ENCODE results near the gene STK39. TPM values are rescaled to one million over a fixed set of nuclear protein-coding genes. Genes with fewer than 3 reads are reported as not detected.

The STK39 gene
- total and polyA plus RNA-seq, 9 of the 15 experiments (the other 6 are each of a cell fraction or from before 2014, with no cell fraction given): 0.19 to 0.76 (median 0.51) TPM

DNA sequence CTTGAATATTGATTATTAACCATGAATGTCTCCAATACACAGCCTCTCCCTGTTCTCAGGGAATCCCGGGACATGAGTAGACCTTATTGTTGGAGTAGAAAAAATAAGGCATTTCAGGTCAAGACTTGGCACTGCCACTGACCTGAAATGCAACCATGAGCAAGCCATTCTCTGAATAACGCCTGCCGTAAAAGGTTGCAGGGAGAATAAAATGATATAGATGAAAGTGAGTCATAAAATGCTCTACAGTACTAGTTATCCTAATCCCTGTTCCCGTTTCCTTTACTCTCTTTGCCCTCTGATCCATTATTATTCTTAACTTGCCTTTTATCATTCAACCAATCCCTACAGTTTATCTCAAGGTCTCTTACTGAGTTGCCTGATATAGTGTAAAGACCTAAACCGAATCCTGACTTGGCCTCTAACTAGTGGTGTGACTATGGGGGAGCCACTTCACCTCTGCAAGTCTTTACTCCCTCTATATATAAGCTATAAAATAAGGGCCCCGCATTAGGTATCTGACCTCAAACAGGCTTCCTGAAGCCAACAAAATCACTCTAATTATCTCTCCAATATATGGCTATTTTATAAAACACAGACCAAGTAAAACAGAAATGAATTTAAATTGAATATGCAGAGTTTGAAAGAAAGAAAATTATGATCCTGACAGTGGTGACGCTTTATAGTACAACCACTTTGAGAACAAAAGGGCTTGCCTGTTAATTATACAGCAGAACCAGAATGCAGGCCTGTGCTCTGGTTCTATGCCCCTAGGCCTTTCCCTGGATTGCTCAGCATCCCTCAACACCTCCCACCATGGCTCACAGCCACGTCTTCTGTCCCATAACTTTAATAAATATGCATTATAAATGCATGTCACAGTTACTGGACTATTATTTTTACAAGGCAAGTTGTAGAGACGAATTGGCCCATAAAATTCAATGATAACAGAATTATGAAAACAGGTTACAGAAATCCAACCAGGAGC lies 183.1 kb downstream of the STK39 start:
- CTCF ChIA-PET (ENCODE audit: low intra/inter-chr PET ratio): no interaction called here
- DNase-seq (ENCODE audit: extremely low read depth in 1 of 4, low spot score in 3 of 4): no peak
- in situ Hi-C loops (cut with MboI) (no loop called here), intact Hi-C loops (cut with micrococcal nuclease) (no loop called here)
- POLR2A ChIA-PET: interaction anchor here (1.6 kb wide), 1 partner anchor 12 kb away, joined by 4 read pairs; no protein-coding TSS in a partner anchor
- no peak for ATAC-seq
- WGBS (ENCODE audit: insufficient coverage, low coverage, missing lambda C conversion rate): 9% methylated on average over 9 of the region's 9 CpGs
- no peak overlapping the region for H3K4me2 ChIP-seq (ENCODE audit: insufficient read depth, low read length)
- no peak overlapping the region for H3K27ac ChIP-seq (ENCODE audit: extremely low read depth, low read depth, low read length)
- TF ChIP-seq FUS (optimal IDR thresholded peaks at IDR 0.05; ENCODE audit: low read depth, low read length): no peak
- no peak for TF ChIP-seq TSC22D4 (tag; IDR thresholded peaks at IDR 0.05)
- no peak for TF ChIP-seq ASH1L (IDR thresholded peaks at IDR 0.05; ENCODE audit: borderline replicate concordance, low read depth, partially characterized antibody)
- H2AFZ ChIP-seq (ENCODE audit: low read depth, low read length): no peak overlapping the region
- H3K36me3 ChIP-seq (ENCODE audit: control insufficient read depth, insufficient read depth, low read length): no peaks in the 10 kb centered on the region
- H3K79me2 ChIP-seq (ENCODE audit: control insufficient read depth, insufficient read depth, low read length): no peaks in the 10 kb centered on the region
- H3K4me1 ChIP-seq (replicated peaks in 1 of 2; ENCODE audit: control insufficient read depth in 2 of 2, insufficient read depth in 2 of 2, low read length in 2 of 2): no peaks in the 10 kb centered on the region
- FAIRE-seq: no peak
- no peaks in the 10 kb centered on the region for H4K20me1 ChIP-seq (replicated peaks; ENCODE audit: control insufficient read depth, insufficient read depth, low read length)
- no peaks in the 10 kb centered on the region for H3K9me3 ChIP-seq (replicated peaks; ENCODE audit: control insufficient read depth, insufficient read depth, low read depth, low read length)
- no peaks in the 10 kb centered on the region for H3K9me1 ChIP-seq (ENCODE audit: control insufficient read depth, insufficient read depth, low read length)
- H3K4me3 ChIP-seq: no peak overlapping the region
- peaks cover 2 to 7% of the 10 kb centered on the region in 2 experiments; a peak in 3 of 5 replicates for H3K27me3 ChIP-seq (ENCODE audit: control insufficient read depth in 2 of 2, insufficient read depth in 2 of 2, low read length in 2 of 2)
- no peak overlapping the region for H3K9ac ChIP-seq (ENCODE audit: insufficient read depth in 1 of 2, low read depth in 2 of 2, low read length in 2 of 2)
- BruUV-seq (replicated peaks): no TSS peak

DNA sequence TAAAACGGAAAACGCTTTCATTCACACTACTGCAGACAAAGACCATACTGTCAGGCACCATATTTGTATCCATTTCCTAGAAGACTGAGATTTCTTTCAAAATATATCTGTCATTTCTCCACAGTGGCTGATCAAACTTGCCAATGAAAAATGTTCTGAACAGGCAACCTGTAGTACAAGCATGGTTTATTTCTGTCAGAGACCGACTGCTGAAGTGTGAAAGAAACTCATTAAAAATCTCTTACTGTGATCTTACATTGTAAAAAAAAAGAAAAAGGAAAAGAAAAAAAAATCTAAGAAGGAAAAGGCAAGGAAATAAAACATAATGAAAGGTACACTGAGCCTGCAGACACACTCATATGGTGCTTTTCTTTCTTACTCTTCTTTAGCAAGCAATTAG lies 184.5 kb downstream of the STK39 start:
- H4K20me1 ChIP-seq (replicated peaks; ENCODE audit: control insufficient read depth, insufficient read depth, low read length): no peaks in the 10 kb centered on the region
- H3K27ac ChIP-seq (ENCODE audit: extremely low read depth, low read depth, low read length): no peak overlapping the region
- no peak for FAIRE-seq
- H3K9me3 ChIP-seq (replicated peaks; ENCODE audit: control insufficient read depth, insufficient read depth, low read depth, low read length): no peaks in the 10 kb centered on the region
- no peak overlapping the region for H3K4me3 ChIP-seq
- TF ChIP-seq POLR2A (conservative IDR thresholded peaks at IDR 0.05): no peak
- no peak for TF ChIP-seq SRF (CRISPR knock-in tag; IDR thresholded peaks at IDR 0.05)
- intact Hi-C loops (cut with micrococcal nuclease) (no loop called here), in situ Hi-C loops (cut with MboI) (no loop called here)
- H3K9ac ChIP-seq (ENCODE audit: insufficient read depth in 1 of 2, low read depth in 2 of 2, low read length in 2 of 2): no peak overlapping the region
- BruUV-seq (replicated peaks): no TSS peak
- POLR2A ChIA-PET: interaction anchor here (0.7 to 1.0 kb wide), 2 partner anchors 100 to 357 kb away, joined by 3 read pairs; no protein-coding TSS in a partner anchor
- CTCF ChIA-PET (ENCODE audit: low intra/inter-chr PET ratio): no interaction called here
- H3K36me3 ChIP-seq (ENCODE audit: control insufficient read depth, insufficient read depth, low read length): no peaks in the 10 kb centered on the region
- H3K4me1 ChIP-seq (replicated peaks in 1 of 2; ENCODE audit: control insufficient read depth in 2 of 2, insufficient read depth in 2 of 2, low read length in 2 of 2): no peaks in the 10 kb centered on the region
- DNase-seq (ENCODE audit: extremely low read depth in 1 of 4, low spot score in 3 of 4): no peak
- H3K79me2 ChIP-seq (ENCODE audit: control insufficient read depth, insufficient read depth, low read length): no peaks in the 10 kb centered on the region
- H2AFZ ChIP-seq (ENCODE audit: low read depth, low read length): no peak overlapping the region
- H3K27me3 ChIP-seq (ENCODE audit: control insufficient read depth in 2 of 2, insufficient read depth in 2 of 2, low read length in 2 of 2): peaks cover 2 to 9% of the 10 kb centered on the region in 2 experiments; a peak in 3 of 5 replicates
- no peak for ATAC-seq
- H3K9me1 ChIP-seq (ENCODE audit: control insufficient read depth, insufficient read depth, low read length): no peaks in the 10 kb centered on the region
- 0% methylated on average over 3 of the region's 3 CpGs for WGBS (ENCODE audit: insufficient coverage, low coverage, missing lambda C conversion rate)
- no peak overlapping the region for H3K4me2 ChIP-seq (ENCODE audit: insufficient read depth, low read length)

All from K562 (cell line).